ENCODE data around the gene INO80B.

Gene INO80B

GRCh38 chr2:74503506-74504475 is 48.9 kb downstream of the INO80B start:
- no peak for FAIRE-seq

- FAIRE-seq = no peak
Measured at GRCh38 chr2:74504591-74504990, 49.7 kb downstream of the INO80B start.

DNA sequence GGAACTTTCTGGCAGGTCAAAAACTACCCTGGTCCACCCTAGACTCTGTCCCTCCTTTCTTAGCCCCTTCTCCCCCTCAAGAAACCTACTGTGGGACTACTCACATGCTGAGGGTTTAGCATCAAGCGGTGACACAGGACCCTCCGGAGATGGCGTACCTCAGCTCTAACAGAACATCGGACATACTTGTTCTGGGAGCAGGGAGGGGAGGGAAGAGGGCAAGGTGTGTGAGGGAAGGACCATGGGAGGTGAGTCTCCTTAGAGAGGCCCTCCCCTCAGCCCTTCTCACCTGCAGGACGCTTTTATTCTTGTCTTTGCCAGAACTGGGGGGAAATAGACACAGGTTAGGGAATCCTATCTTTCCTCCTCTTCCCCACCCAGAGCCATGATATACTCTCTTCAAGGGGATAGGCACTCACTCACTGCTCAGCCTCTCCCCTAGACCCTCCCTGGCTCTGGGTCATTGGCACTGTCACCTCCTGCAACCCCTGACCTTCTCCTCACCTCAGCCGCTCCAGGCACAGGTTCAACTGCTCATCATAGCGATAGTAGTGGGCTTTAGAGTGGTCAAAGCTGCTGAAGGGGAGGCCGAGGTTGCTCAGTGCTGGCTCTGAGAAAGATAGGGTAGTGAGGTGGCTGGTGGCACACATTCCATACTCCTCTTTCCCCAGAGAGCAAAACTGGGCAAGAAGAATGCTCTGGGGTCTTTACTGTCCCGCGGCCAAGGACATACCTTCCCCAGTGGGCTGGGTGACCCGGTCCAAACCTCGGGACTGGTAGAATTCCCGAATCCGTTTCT is 50.8 kb downstream of the INO80B start:
- no peak for FAIRE-seq

- FAIRE-seq = peak; percentile 58
Measured at GRCh38 chr2:74507145-74507925, 52.4 kb downstream of the INO80B start, which contains the start of gene PCGF1. Gene PCGF1 (minus strand): TSS chr2:74507695. CDS start chr2:74507668, 27 bp downstream.
